Lung (tissue), 12 donors: ENCODE data around the gene TFAP2D. TPM values are rescaled to one million over a fixed set of nuclear protein-coding genes. Genes with fewer than 3 reads are reported as not detected.

ENCODE experiments used
- ATAC-seq: fragments of 200-7000 bp; cut with Tn5 transposase; one replicate; pipeline ENCODE4 v1.9.1; 2020; ENCODE audit warnings: moderate number of reproducible peaks; ENCODE audit not compliant: insufficient read depth, low FRiP score
- DNase-seq, 3 donors: peaks; one replicate each; pipeline ENCODE4 v3.0.0-alpha.2; 2013 to 2017
- H3K27ac ChIP-seq, 2 donors: one replicate each; pipeline ENCODE4 v1.5.1; 2013; ENCODE audit warnings: mild to moderate bottlenecking in 2 of 2, moderate library complexity in 2 of 2, control low read depth in 1 of 2, inconsistent platforms in 1 of 2, low read depth in 1 of 2, low read length in 1 of 2
- H3K27me3 ChIP-seq, 3 donors: one replicate each; pipeline ENCODE4 v1.5.1; 2013; ENCODE audit warnings: low read length in 2 of 3; ENCODE audit not compliant: control insufficient read depth in 3 of 3, insufficient read depth in 3 of 3
- H3K36me3 ChIP-seq, 4 donors: one replicate each; pipeline ENCODE4 v1.5.1; 2013; ENCODE audit warnings: low read length in 4 of 4, mild to moderate bottlenecking in 1 of 4, moderate library complexity in 1 of 4; ENCODE audit not compliant: control insufficient read depth in 4 of 4, insufficient read depth in 4 of 4
- H3K4me1 ChIP-seq, 5 donors: one replicate each; pipeline ENCODE4 v1.5.1; 2013; ENCODE audit warnings: low read length in 5 of 5, mild to moderate bottlenecking in 2 of 5, moderate library complexity in 1 of 5; ENCODE audit not compliant: control insufficient read depth in 5 of 5, insufficient read depth in 5 of 5
- H3K4me3 ChIP-seq: one replicate; pipeline ENCODE4 v1.5.1; 2013; ENCODE audit warnings: mild to moderate bottlenecking, control low read depth, moderate library complexity
- H3K9ac ChIP-seq, 2 donors: one replicate each; pipeline ENCODE4 v1.5.1; 2013; ENCODE audit warnings: low read length in 2 of 2, control low read depth in 1 of 2; ENCODE audit not compliant: insufficient read depth in 1 of 2
- H3K9me3 ChIP-seq, 4 donors: one replicate each; pipeline ENCODE4 v1.5.1; 2013; ENCODE audit warnings: low read length in 3 of 4, mild to moderate bottlenecking in 1 of 4, moderate library complexity in 1 of 4; ENCODE audit not compliant: control insufficient read depth in 4 of 4, insufficient read depth in 3 of 4
- CTCF ChIP-seq: IDR thresholded peaks from 2 replicates; pipeline ENCODE4 v1.5.1; 2012; ENCODE audit warnings: mild to moderate bottlenecking; ENCODE audit errors: control extremely low read depth, extremely low read depth
- WGBS, 2 donors: extraction: QIAGEN DNeasy Blood & Tissue Kit; methylation state at CpG; one replicate each; pipeline ENCODE4 v1.1.7; 2013; 5-methylcytosine and 5-hydroxymethylcytosine counted together
- polyA plus RNA-seq, 2 donors: library from polyadenylated mRNA; stranded (reverse); fragments of 200-250 nt; gene quantifications; one replicate each; pipeline ENCODE4 v1.2.1, GENCODE V29; 2013
- total RNA-seq, 2 donors: library from RNA; depleted of rRNA in 1 of 2; stranded (reverse); fragments of >200 nt in 1 of 2; gene quantifications; one replicate each; pipeline ENCODE4 v1.2.1, GENCODE V29; 2014 to 2021
- donor health status: control.
- donor health status: control.
- donor health status: Bipolar disorder and iron deficiency.
- donor health status: healthy.
- donor health status: DM: yes; HTN: yes; CAD: no.

TFAP2D gene
- total and polyA plus RNA-seq, 4 donors, result not detected

GRCh38 chr6:50780382-50780781 is 67.1 kb downstream of the TFAP2D start:
- DNase-seq, result no peak
- H3K9me3 ChIP-seq, result peaks cover 0 to 4% (median 0%) of the 10 kb centered on the region in 4 donors
- H3K27ac ChIP-seq, result no peak overlapping the region
- H3K4me3 ChIP-seq, result no peak overlapping the region
- no peaks in the 10 kb centered on the region for H3K4me1 ChIP-seq
- no peak for ATAC-seq
- H3K27me3 ChIP-seq, result no peaks in the 10 kb centered on the region
- no peak overlapping the region for H3K9ac ChIP-seq
- H3K36me3 ChIP-seq, result no peaks in the 10 kb centered on the region
- 93 to 97% methylated on average over 5 of the region's 5 CpGs for WGBS, 2 donors
- no peak for TF ChIP-seq CTCF

GRCh38 chr6:50785921-50786320 is 72.6 kb downstream of the TFAP2D start:
- H3K36me3 ChIP-seq, result no peaks in the 10 kb centered on the region
- H3K9ac ChIP-seq, result no peak overlapping the region
- DNase-seq (no peak), ATAC-seq (no peak)
- 21 to 53% methylated on average over 1 of the region's 1 CpG for WGBS, 2 donors
- no peak overlapping the region for H3K4me3 ChIP-seq
- peaks cover 0 to 4% (median 0%) of the 10 kb centered on the region in 4 donors for H3K9me3 ChIP-seq
- no peaks in the 10 kb centered on the region for H3K27me3 ChIP-seq
- no peak for TF ChIP-seq CTCF
- H3K4me1 ChIP-seq, result no peaks in the 10 kb centered on the region
- H3K27ac ChIP-seq, result no peak overlapping the region

GRCh38 chr6:50791900-50792508 is 78.7 kb downstream of the TFAP2D start:
- Histone ChIP-seq H3K9me3 (no peaks in the 10 kb centered on the region), H3K27ac (no peak overlapping the region), H3K27me3 (no peaks in the 10 kb centered on the region), H3K4me1 (no peaks in the 10 kb centered on the region), H3K36me3 (no peaks in the 10 kb centered on the region), H3K4me3 (no peak overlapping the region), H3K9ac (no peak overlapping the region)
- WGBS, 2 donors, result 0 to 1% methylated on average over 3 of the region's 3 CpGs
- peak; percentile 33 to 72 (median 71) for DNase-seq
- peak; percentile 36 for TF ChIP-seq CTCF
- ATAC-seq, result no peak

GRCh38 chr6:50792771-50793170 is 79.4 kb downstream of the TFAP2D start:
- DNase-seq (no peak), ATAC-seq (no peak)
- no peak overlapping the region for H3K9ac ChIP-seq
- WGBS, 2 donors, result 42 to 64% methylated on average over 1 of the region's 1 CpG
- H3K4me3 ChIP-seq, result no peak overlapping the region
- H3K4me1 ChIP-seq, result no peaks in the 10 kb centered on the region
- no peak for TF ChIP-seq CTCF
- no peaks in the 10 kb centered on the region for H3K36me3 ChIP-seq
- no peak overlapping the region for H3K27ac ChIP-seq
- H3K9me3 ChIP-seq, result no peaks in the 10 kb centered on the region
- H3K27me3 ChIP-seq, result no peaks in the 10 kb centered on the region
